ENCODE data around the gene CIDEA. TPM values are rescaled to one million over a fixed set of nuclear protein-coding genes. Genes with fewer than 3 reads are reported as not detected.

CIDEA gene
- total and polyA plus RNA-seq, 9 of the 15 experiments (the other 6 are each of a cell fraction or from before 2014, with no cell fraction given): not detected

- TF ChIP-seq, protein P1, sequence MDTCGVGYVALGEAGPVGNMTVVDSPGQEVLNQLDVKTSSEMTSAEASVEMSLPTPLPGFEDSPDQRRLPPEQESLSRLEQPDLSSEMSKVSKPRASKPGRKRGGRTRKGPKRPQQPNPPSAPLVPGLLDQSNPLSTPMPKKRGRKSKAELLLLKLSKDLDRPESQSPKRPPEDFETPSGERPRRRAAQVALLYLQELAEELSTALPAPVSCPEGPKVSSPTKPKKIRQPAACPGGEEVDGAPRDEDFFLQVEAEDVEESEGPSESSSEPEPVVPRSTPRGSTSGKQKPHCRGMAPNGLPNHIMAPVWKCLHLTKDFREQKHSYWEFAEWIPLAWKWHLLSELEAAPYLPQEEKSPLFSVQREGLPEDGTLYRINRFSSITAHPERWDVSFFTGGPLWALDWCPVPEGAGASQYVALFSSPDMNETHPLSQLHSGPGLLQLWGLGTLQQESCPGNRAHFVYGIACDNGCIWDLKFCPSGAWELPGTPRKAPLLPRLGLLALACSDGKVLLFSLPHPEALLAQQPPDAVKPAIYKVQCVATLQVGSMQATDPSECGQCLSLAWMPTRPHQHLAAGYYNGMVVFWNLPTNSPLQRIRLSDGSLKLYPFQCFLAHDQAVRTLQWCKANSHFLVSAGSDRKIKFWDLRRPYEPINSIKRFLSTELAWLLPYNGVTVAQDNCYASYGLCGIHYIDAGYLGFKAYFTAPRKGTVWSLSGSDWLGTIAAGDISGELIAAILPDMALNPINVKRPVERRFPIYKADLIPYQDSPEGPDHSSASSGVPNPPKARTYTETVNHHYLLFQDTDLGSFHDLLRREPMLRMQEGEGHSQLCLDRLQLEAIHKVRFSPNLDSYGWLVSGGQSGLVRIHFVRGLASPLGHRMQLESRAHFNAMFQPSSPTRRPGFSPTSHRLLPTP (IDR thresholded peaks at IDR 0.05; ENCODE audit: borderline replicate concordance, extremely low read depth, insufficient read length): no peak
- TF ChIP-seq GATAD2A (IDR thresholded peaks at IDR 0.05): 0 out of 2 replicates have a peak, but pooled peaks have one; percentile 64
- no peak for TF ChIP-seq PCBP1 (IDR thresholded peaks at IDR 0.05; ENCODE audit: low read depth, low read length, poor library complexity, severe bottlenecking)
- TF ChIP-seq XRCC4 (IDR thresholded peaks at IDR 0.05; ENCODE audit: extremely low read depth, insufficient read depth, insufficient read length): no peak
- TF ChIP-seq SUPT5H (IDR thresholded peaks at IDR 0.05): peak; percentile 15; the same call in 1 of the 2 replicates
- no peak for TF ChIP-seq TEAD1 (CRISPR knock-in tag; IDR thresholded peaks at IDR 0.05)
- TF ChIP-seq HDAC8 (tag; IDR thresholded peaks at IDR 0.05): 0 out of 2 replicates have a peak, but pooled peaks have one; percentile 31
- no peak for TF ChIP-seq CTCF (IDR thresholded peaks at IDR 0.05 in 2 of 3, conservative IDR thresholded peaks at IDR 0.05 in 1 of 3; ENCODE audit: insufficient read depth in 2 of 3, low read depth in 1 of 3, low read length in 3 of 3)
- no peak for TF ChIP-seq IRF2 (CRISPR knock-in tag; IDR thresholded peaks at IDR 0.05)
- TF ChIP-seq SAFB (IDR thresholded peaks at IDR 0.05; ENCODE audit: borderline replicate concordance, low read depth, low read length): peak; percentile 85
- TF ChIP-seq, protein P2, sequence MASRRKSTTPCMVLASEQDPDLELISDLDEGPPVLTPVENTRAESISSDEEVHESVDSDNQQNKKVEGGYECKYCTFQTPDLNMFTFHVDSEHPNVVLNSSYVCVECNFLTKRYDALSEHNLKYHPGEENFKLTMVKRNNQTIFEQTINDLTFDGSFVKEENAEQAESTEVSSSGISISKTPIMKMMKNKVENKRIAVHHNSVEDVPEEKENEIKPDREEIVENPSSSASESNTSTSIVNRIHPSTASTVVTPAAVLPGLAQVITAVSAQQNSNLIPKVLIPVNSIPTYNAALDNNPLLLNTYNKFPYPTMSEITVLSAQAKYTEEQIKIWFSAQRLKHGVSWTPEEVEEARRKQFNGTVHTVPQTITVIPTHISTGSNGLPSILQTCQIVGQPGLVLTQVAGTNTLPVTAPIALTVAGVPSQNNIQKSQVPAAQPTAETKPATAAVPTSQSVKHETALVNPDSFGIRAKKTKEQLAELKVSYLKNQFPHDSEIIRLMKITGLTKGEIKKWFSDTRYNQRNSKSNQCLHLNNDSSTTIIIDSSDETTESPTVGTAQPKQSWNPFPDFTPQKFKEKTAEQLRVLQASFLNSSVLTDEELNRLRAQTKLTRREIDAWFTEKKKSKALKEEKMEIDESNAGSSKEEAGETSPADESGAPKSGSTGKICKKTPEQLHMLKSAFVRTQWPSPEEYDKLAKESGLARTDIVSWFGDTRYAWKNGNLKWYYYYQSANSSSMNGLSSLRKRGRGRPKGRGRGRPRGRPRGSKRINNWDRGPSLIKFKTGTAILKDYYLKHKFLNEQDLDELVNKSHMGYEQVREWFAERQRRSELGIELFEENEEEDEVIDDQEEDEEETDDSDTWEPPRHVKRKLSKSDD (conservative IDR thresholded peaks at IDR 0.05; ENCODE audit: low read length): no peak
- 0 out of 2 replicates have a peak, but pooled peaks have one; percentile 54 for TF ChIP-seq VEZF1 (CRISPR knock-in tag; IDR thresholded peaks at IDR 0.05)
- peak; percentile 96 for TF ChIP-seq ZFX (CRISPR knock-in tag; IDR thresholded peaks at IDR 0.05)
- TF ChIP-seq, protein P3, sequence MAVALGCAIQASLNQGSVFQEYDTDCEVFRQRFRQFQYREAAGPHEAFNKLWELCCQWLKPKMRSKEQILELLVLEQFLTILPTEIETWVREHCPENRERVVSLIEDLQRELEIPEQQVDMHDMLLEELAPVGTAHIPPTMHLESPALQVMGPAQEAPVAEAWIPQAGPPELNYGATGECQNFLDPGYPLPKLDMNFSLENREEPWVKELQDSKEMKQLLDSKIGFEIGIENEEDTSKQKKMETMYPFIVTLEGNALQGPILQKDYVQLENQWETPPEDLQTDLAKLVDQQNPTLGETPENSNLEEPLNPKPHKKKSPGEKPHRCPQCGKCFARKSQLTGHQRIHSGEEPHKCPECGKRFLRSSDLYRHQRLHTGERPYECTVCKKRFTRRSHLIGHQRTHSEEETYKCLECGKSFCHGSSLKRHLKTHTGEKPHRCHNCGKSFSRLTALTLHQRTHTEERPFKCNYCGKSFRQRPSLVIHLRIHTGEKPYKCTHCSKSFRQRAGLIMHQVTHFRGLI (CRISPR knock-in tag; IDR thresholded peaks at IDR 0.05): no peak
These were observed 54.4 kb downstream of the CIDEA start (continued) for GRCh38 chr18:12308386-12309100.

Data from K562 (cell line).